GM18951 (cell line): ENCODE measurements around the gene ERN1.
A peak's percentile ranks its signal among the peaks of the same experiment; 100 is the strongest.
"Not testable (repeated sequence)": the region's sequence is repeated elsewhere in the genome, so short reads cannot be mapped to it uniquely, and the experiment has no call there.

Experiments
- POLR2A ChIP-seq: IDR thresholded peaks from 4 replicates; pipeline ENCODE4 v1.6.1; 2011; ENCODE audit warnings: mild to moderate bottlenecking; ENCODE audit not compliant: insufficient read length, insufficient read depth; ENCODE audit errors: extremely low read depth
- in situ Hi-C: fragments of 300-500 bp; cut with MboI; formaldehyde crosslinking; loops from one replicate; pipeline ENCODE4 v1.12.0; 2022; ENCODE audit warnings: low sequenced_read_pairs, mixed read lengths, inconsistent platforms; ENCODE audit not compliant: unreplicated experiment

Gene ERN1

DNA sequence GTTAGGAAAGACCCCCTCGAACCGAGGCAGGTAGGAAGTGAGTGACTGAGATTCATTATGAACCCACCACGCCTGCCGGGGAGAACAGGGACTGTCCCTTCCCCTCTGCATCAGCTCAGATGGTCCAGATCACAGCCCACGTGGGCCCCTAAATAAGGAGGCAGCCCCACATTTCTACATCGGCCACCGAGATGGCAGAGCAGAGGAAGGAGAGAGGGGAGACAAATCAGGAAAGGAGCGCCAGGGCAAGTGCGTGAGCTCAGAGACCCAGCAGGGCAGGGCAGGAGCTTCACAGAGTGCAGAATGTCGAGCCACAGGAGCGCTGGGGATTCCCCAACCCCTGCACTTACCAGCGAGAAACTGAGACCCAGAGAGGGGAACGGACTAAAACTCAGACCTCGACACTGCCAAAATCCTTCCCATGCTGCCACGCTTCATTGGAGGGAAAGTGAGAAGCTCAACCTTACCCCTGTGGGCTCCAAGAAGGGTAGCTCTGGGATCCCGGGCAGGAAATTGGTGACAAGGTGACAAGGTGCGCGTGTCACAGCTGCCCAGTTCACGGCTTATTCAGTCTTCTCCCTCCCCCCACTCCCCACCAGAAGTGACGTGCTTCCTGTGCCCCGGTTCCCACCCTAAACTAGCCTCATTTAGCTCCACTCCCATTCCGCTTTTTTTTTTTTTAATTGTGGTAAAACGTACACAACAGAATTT is 109.7 kb downstream of the ERN1 start, which contains the start of gene ICAM2:
TSS of gene ICAM2 (minus strand) at position 578 of the 711 bp plus-strand sequence. CDS start 13,942 bp downstream, outside the sequence.
- peak; percentile 79 for TF ChIP-seq POLR2A
- in situ Hi-C loops: loop anchor here (10.0 kb wide), 1 partner anchor 105 kb away; the partner anchor contains the start of genes CSHL1 and GH1

DNA sequence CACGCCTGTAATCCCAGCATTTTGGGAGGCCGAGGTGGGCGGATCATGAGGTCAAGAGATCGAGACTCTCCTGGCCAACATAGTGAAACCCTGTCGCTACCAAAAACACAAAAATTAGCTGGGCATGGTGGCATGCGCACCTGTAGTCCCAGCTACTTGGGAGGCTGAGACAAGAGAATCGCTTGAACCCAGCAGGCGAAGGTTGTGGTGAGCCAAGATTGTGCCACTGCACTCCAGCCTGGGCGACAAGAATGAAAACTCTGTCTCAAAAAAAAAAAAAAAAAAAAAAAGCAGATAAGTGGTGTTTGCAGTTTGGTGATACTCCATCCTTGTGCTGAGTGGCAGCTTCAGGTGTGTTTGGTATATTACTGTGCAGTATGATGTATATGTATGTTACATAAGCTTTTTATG is 110.4 kb downstream of the ERN1 start:
- in situ Hi-C loops: not testable (repeated sequence)

DNA sequence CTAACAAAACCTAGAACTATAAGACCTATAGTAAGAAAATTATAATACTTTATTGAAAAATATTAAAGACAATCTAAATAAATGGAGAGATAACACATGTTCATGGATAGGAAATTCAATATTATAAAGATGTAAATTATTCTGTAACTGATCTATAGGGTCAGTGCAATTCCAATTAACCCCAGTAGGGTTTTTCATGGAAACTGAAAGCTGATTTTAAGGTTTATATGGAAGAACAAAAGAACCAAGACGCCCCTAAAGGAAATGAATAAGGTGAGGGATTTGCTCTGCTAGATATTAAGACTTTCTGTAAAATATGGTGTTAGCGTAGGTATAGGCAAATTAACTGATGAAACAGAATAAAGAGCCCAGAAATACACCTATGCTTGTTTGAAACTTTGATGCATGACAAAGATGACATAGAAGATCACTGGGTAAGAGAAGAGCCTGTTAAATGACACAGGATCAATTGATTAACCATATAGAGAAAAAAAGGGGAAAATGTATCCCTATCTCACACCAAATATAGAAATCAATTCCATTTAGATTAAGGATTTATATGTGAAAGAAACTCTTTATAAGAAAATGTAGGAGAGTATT is 112.5 kb downstream of the ERN1 start:
- in situ Hi-C loops: no loop called here
- no peak for TF ChIP-seq POLR2A

DNA sequence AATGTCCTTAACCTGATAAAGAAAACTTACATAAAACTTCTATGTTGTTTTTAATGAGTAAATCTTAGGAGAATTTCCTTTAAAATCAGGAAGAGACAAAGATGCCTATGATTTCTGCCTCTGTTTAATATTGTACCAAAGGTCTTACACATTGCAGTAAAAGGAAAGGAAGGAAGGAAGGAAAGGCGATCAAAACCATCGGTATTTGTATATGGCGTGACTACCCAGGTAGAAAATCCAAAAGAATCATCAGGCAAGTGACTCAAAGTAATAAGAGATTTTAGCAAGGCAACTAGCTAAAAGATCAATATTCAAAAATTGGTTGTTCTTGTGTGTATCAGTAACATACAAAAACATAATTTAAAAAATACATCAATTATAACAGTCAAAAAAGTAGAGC is 113.0 kb downstream of the ERN1 start:
- in situ Hi-C loops: no loop called here
- no peak for TF ChIP-seq POLR2A

DNA sequence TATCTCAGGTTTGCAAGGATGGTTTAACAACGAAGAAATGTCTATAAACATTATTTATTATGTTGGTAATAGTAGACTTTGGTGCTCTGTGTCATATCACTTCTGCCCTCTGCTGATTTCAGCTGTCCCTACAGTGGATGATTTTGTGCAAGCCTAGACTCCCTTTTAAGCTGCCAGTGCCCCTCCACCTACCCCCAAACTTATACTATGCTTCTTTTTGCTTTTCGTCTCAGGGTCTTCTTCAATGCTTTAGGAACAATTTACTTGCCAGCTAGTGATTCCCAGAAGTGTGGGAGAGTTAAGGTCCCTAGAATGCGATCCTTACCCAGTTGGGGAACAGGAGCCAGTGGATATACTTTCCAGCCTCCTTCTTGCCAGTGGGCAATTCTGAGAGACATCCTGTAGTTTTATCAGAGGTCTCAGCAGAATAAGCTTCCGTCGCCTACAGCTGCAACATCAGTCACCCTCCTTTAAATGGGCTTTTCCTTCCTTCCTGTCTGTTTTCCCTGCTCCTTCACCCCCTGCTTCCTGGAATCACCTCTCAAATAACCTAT is 113.6 kb downstream of the ERN1 start:
- in situ Hi-C loops: no loop called here
- no peak for TF ChIP-seq POLR2A

DNA sequence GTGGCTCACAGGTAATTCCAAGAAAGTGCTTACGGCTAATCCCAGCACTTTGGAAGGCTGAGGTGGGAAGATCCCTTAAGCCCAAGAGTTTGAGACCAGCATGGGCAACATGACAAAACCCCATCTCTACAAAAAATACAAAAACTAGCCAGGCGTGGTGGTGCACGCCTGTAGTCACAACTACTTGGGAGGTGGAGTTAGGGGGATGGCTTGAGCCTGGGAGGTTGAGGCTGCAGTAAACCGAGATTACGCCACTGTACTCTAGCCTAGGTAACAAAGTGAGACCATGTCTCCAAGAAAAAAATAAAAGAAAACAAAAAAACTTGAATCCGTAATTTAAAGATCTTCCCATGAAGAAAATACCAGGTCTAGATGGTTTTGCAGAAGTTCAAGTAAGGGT is 114.5 kb downstream of the ERN1 start:
- no peak for TF ChIP-seq POLR2A
- in situ Hi-C loops: no loop called here

DNA sequence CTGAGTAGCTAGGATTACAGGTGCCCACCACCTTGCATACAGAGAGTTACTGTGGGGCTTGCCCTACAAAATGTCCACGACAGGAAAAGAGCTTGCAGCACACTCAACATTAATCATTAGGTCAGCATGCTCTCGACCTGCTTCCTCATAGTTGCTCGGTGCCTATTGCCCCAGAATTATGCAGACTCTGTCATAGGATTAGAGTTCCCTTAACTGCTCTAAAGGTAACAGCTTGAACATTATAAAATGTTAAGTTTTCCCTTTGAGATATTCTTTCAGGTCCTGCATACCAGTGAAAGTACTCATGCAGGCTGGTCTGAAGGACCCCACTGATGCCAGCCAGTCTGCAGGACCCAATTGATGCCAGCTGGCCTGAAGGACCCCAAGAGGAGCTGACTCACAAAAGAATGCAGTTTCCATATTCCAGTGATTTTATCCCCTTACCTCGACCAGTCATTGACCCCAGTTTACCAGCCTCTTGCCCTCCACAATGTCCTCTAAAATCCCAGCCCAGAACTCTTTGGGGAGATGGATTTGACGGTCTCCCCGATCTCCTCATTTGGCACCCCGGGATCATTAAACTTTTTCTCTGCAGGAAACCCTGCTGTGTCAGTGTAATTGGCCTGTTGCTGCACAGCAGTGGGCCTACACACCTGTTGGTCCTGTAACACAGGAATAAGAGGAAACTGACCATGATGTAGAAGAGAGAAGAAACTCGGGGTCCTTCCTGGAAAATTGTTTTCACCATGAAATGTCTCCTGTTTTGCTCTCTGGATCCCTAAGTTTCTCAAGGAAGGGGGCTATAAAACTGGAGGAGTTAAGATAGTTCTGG is 120.2 kb downstream of the ERN1 start:
- no peak for TF ChIP-seq POLR2A
- in situ Hi-C loops: no loop called here

DNA sequence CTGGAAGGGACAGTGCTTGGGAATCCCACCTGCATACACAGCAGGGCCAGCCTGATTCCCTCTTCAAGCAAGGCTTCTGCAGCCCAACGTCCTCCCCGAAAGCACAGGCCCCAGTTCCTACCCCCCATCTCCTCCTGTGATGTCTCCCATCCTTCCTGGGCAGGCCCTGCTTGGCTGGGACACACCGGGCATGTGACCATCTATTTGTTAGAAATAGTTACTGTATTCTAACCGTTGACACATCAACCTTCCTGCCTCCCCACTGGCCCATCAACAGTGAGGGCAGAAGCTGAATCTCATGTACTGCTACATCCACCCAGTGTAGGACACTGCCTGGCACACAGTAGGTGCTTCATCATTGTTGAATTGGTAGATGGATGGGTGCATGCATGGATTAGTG is 121.1 kb downstream of the ERN1 start:
- in situ Hi-C loops: no loop called here
- no peak for TF ChIP-seq POLR2A

DNA sequence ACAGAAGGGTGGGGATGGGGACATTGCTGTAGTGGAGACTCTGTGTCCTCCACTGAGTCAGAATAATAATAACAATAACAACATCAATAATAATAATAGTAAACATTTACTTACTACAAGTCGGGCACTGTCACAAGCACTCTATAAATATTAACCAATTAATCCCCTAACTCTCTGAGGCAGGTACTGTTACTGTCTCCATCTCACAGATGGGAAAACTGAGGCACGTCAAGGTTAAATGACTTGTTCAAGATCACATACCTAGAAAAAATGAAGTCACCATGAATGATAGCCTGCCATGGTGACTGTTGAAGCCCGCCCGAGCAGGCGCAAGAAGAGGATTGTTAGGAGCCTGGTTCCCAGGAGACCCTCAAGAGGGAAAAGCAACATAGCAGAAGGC is 121.6 kb downstream of the ERN1 start:
- TF ChIP-seq POLR2A: no peak
- in situ Hi-C loops: no loop called here

DNA sequence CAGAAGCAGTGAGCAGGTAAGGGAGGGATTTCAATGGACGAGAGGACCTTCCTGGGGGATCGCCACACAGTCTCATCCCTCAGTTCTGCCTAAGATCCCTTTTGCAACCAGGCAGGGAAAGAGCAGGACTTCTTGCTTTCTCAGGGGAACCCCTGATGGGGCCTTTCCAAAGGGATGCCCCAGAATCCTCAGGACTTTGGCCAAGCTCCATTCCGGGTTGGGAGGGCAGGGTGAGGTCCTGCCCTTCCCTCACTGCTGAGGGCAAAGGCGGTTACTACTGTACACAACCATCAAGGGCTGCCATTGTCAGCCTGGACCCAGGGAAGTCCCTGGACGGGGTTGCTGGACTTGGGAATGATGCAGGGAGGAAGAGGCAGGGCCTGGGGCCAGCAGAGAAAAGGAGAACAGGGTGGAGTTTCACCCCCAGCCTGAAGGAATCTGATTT is 122.1 kb downstream of the ERN1 start:
- TF ChIP-seq POLR2A: no peak

DNA sequence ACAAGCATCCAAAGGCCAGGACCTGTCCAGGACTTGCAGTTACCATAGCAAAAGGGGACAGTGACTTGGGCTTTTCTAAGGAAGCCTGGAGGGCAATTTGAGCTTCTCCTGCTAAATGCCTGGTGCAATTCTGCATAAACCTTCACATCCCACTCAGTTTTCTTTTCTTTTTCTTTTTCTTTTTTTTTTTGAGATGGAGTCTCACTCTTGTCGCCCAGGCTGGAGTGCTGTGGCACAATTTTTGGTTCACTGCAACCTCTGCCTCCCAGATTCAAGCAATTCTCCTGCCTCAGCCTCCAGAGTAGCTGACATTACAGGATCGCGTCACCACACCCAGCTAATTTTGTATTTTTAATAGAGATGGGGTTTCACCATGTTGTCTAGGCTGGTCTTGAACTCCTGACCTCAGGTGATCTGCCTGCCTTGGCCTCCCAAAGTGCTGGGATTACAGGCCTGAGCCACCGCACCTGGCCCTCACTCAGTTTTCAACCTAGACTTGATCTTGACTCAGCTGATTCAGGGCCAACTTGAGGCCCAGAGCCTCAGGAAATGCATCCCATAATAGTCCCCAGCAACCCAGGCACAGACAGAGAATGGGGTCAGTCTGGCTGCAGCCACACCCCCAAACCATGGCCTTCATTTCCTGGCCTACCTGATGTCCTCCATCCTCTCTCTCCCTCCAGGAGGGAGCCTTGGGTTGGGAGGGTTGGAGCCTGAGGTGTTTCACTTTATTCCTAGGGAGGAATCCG is 122.7 kb downstream of the ERN1 start:
- in situ Hi-C loops: not testable (repeated sequence)

More for the DNA sequence above, 122.1 kb downstream of the ERN1 start:
- in situ Hi-C loops: no loop called here

DNA sequence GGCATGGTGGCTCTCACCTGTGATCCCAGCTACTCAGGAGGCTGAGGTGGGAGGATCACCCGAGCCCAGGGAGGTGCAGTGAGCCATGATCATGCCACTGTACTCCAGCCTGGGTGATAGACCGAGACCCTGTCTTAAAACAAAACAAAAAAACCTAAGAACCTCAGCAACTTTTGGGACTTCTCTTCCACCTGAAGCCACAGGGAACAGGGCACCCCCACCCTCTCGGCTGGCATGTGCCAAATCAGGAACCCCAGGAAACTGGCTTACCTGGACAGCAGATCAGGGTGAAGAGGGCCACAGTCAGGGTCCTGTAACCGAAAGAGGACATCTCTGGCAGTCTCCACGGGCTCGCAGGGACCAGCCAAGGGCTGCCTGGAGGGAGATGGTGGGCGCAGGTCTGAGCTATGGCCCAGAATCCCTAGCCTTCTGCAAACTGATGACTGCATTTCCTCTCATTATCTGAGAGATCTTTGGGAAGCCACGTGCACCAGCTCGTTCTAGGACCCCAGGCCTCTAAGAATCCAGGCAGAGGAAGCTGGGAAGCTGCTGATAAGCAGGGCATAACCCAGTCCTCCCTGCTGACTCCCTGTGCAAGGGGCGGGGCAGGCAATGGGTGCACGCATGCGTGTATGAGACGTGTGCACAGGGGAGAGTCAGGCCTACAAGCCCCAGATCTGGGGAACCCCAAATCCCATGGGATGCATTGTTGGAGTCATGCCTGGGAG is 123.4 kb downstream of the ERN1 start:
- TF ChIP-seq POLR2A: no peak
- in situ Hi-C loops: no loop called here

DNA sequence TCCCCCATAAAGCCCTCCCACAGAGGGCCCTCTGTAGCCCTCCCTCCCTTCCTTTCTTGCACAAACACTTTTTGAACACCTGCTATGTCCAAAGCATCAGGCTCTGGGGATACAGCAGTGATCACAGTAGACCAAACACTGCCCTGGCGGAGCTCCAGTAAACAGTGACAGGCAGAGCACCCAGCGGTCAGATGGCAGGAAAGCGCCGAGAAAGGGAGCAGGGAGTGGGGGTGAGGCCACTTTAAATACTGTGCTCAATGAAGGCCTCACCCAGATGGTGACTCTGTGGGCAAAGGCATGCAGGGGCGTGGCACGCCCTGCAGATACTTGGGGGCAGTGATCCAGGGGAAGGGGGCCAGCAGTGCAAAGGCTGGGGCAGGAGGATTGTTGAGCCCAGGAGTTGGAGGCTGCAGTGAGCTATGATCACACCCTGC is 124.2 kb downstream of the ERN1 start:
- TF ChIP-seq POLR2A: no peak
- in situ Hi-C loops: no loop called here
